ENCODE data around the gene UMAD1. TPM values are rescaled to one million over a fixed set of nuclear protein-coding genes. Genes with fewer than 3 reads are reported as not detected.

Gene UMAD1
- total and polyA plus RNA-seq, 2 of the 13 experiments (the other 11 are each of a cell fraction or from before 2014, with no cell fraction given) = 16.8 to 17.6 TPM

GRCh38 chr7:7922684-7923385 lies 282.3 kb downstream of the UMAD1 start (continued):
- TF ChIP-seq ZNF878 (CRISPR knock-in tag; IDR thresholded peaks at IDR 0.05) = no peak
- TF ChIP-seq IKZF4 (CRISPR knock-in tag; IDR thresholded peaks at IDR 0.05; ENCODE audit: borderline replicate concordance, low read depth, not compliant biosample characterization) = no peak
- no peak for TF ChIP-seq ZNF251 (CRISPR knock-in tag; IDR thresholded peaks at IDR 0.05)
- TF ChIP-seq FOXP1 (IDR thresholded peaks at IDR 0.05) = no peak
- peak; percentile 50; the same call in 1 of the 2 replicates for TF ChIP-seq FOXP1 (CRISPR knock-in tag; IDR thresholded peaks at IDR 0.05)
- TF ChIP-seq ZNF609 (CRISPR knock-in tag; IDR thresholded peaks at IDR 0.05; ENCODE audit: borderline replicate concordance) = no peak
- TF ChIP-seq DR1 (CRISPR knock-in tag; IDR thresholded peaks at IDR 0.05) = no peak
- no peak for TF ChIP-seq ZNF326 (CRISPR knock-in tag; IDR thresholded peaks at IDR 0.05; ENCODE audit: borderline replicate concordance)
- TF ChIP-seq NFIC (IDR thresholded peaks at IDR 0.05; ENCODE audit: low read length) = no peak
- TF ChIP-seq CEBPB (IDR thresholded peaks at IDR 0.05; ENCODE audit: borderline replicate concordance, low read depth, low read length) = no peak
- TF ChIP-seq MAFG (CRISPR knock-in tag; IDR thresholded peaks at IDR 0.05) = no peak
- TF ChIP-seq ZNF543 (CRISPR knock-in tag; IDR thresholded peaks at IDR 0.05) = no peak
- TF ChIP-seq, protein P1, sequence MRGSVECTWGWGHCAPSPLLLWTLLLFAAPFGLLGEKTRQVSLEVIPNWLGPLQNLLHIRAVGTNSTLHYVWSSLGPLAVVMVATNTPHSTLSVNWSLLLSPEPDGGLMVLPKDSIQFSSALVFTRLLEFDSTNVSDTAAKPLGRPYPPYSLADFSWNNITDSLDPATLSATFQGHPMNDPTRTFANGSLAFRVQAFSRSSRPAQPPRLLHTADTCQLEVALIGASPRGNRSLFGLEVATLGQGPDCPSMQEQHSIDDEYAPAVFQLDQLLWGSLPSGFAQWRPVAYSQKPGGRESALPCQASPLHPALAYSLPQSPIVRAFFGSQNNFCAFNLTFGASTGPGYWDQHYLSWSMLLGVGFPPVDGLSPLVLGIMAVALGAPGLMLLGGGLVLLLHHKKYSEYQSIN (CRISPR knock-in tag; IDR thresholded peaks at IDR 0.05; ENCODE audit: borderline replicate concordance) = no peak
- no peak for TF ChIP-seq NCOA2 (CRISPR knock-in tag; IDR thresholded peaks at IDR 0.05)
- TF ChIP-seq TOE1 (CRISPR knock-in tag; IDR thresholded peaks at IDR 0.05) = no peak
- TF ChIP-seq FOXA1 (IDR thresholded peaks at IDR 0.05) = no peak
- peak; percentile 58 for TF ChIP-seq FOXA1 (CRISPR knock-in tag; IDR thresholded peaks at IDR 0.05)
- TF ChIP-seq SOX13 (IDR thresholded peaks at IDR 0.05) = no peak
- peak in 1 of 2 experiments; percentile 89; a peak in 2 of 4 replicates for TF ChIP-seq SOX13 (CRISPR knock-in tag; conservative IDR thresholded peaks at IDR 0.05 in 1 of 2, IDR thresholded peaks at IDR 0.05 in 1 of 2)
- TF ChIP-seq SMAD3 (CRISPR knock-in tag; IDR thresholded peaks at IDR 0.05) = no peak
